HepG2 (cell line): ENCODE results near the gene AP3D1. TPM values are rescaled to one million over a fixed set of nuclear protein-coding genes. Genes with fewer than 3 reads are reported as not detected.

Experiments used
- ATAC-seq: fragments of 200-7000 bp; cut with Tn5 transposase; 3 replicates; pipeline ENCODE4 v1.9.1; 2020; ENCODE audit warnings: mild to moderate bottlenecking, moderate library complexity
- BruUV-seq: library from RNA; stranded (reverse); fragments of 400-500 nt; replicated peaks from 2 replicates; lab custom pipeline; 2021; lab: Mats Ljungman, UMichigan
- CTCF ChIA-PET: fragments of 300-600 bp; formaldehyde crosslinking; extraction: SDS; loops from one replicate; lab custom pipeline; 2021; ENCODE audit warnings: low total read pairs, inconsistent platforms, low intra/inter-chr PET ratio; lab: Yijun Ruan, JAX
- POLR2A ChIA-PET: fragments of 350-600 bp; sonication (Branson Sonifier 250); formaldehyde crosslinking; loops from one replicate; lab custom pipeline; 2020; ENCODE audit warnings: antibody characterized with exemption, inconsistent platforms; lab: Yijun Ruan, JAX
- DNase-seq: peaks from one replicate; pipeline ENCODE4 v3.0.0-alpha.2; 2015; ENCODE audit warnings: low spot score
- FAIRE-seq: peaks from 3 replicates; lab custom pipeline; 2011; peaks lifted over from hg19 to GRCh38; lab: Jason Lieb, UNC
- H2AFZ ChIP-seq: one replicate; pipeline ENCODE4 v1.6.1; 2011; ENCODE audit warnings: low read length, inconsistent platforms
- H3K27ac ChIP-seq: fragments of 300-600 bp; 3 replicates; pipeline ENCODE4 v1.8.0; 2011; ENCODE audit warnings: mixed run types, mild to moderate bottlenecking, mixed read lengths, low read length, inconsistent platforms; ENCODE audit not compliant: insufficient read depth; ENCODE audit errors: extremely low read length
- H3K27me3 ChIP-seq, 2 experiments: fragments of 200-600 bp in 1 of 2; 2 replicates in 1 of 2; 3 replicates in 1 of 2; pipeline versions ENCODE4 v1.6.0 to v1.8.0; 2011; ENCODE audit warnings: low read length in 2 of 2, mild to moderate bottlenecking in 2 of 2, moderate library complexity in 2 of 2, inconsistent platforms in 1 of 2; ENCODE audit not compliant: insufficient read depth in 2 of 2, control insufficient read depth in 1 of 2
- H3K36me3 ChIP-seq, 2 experiments: fragments of 200-600 bp in 1 of 2; replicated peaks in 1 of 2; 2 replicates in 1 of 2; 3 replicates in 1 of 2; pipeline versions ENCODE4 v1.5.1 to v1.8.0; 2011; ENCODE audit warnings: low read length in 2 of 2, inconsistent platforms in 1 of 2; ENCODE audit not compliant: insufficient read depth in 2 of 2, control insufficient read depth in 1 of 2
- H3K4me1 ChIP-seq: 2 replicates; pipeline ENCODE4 v1.5.1; 2012; ENCODE audit warnings: low read length, inconsistent platforms; ENCODE audit not compliant: insufficient read depth
- H3K4me2 ChIP-seq: 2 replicates; pipeline ENCODE4 v1.6.0; 2011; ENCODE audit warnings: low read depth, low read length, inconsistent platforms
- H3K4me3 ChIP-seq, 3 experiments: fragments of 200-600 bp in 1 of 3; sonication (generic), shearing (Covaris generic) in 1 of 3; replicated peaks in 1 of 3; 2 replicates each; pipeline ENCODE4 v1.5.1; 2011 to 2016; ENCODE audit warnings: low read length in 3 of 3, inconsistent platforms in 2 of 3, low read depth in 2 of 3, mild to moderate bottlenecking in 2 of 3, control low read depth in 1 of 3, mixed read lengths in 1 of 3; ENCODE audit not compliant: insufficient read depth in 1 of 3
- H3K79me2 ChIP-seq: one replicate; pipeline ENCODE4 v1.6.1; 2011; ENCODE audit warnings: low read length, inconsistent platforms; ENCODE audit not compliant: insufficient read depth
- H3K9ac ChIP-seq: 2 replicates; pipeline ENCODE4 v1.6.0; 2011; ENCODE audit warnings: mild to moderate bottlenecking, low read depth, low read length, inconsistent platforms; ENCODE audit not compliant: insufficient read depth
- H3K9me3 ChIP-seq: 2 replicates; pipeline ENCODE4 v1.5.1; 2012; ENCODE audit warnings: mild to moderate bottlenecking, low read length
- H4K20me1 ChIP-seq: 2 replicates; pipeline ENCODE4 v1.6.0; 2011; ENCODE audit warnings: inconsistent platforms, mild to moderate bottlenecking, low read length, moderate library complexity; ENCODE audit not compliant: insufficient read depth
- CAMTA2 ChIP-seq: sonication (generic); formaldehyde crosslinking; IDR thresholded peaks from 2 replicates; pipeline ENCODE4 v1.4.0; 2020; ENCODE audit warnings: mild to moderate bottlenecking, missing genetic modification reagents, borderline replicate concordance
- ETV5 ChIP-seq: IDR thresholded peaks from 2 replicates; pipeline ENCODE4 v1.6.1; 2018; ENCODE audit warnings: missing biosample characterization, missing genetic modification reagents, inconsistent platforms, borderline replicate concordance
- FLYWCH1 ChIP-seq: sonication (generic); formaldehyde crosslinking; IDR thresholded peaks from 2 replicates; pipeline ENCODE4 v1.8.1; 2023; ENCODE audit warnings: mild to moderate bottlenecking, missing genetic modification reagents
- HNRNPUL1 ChIP-seq: fragments of 200-400 bp; formaldehyde crosslinking; IDR thresholded peaks from 2 replicates; pipeline ENCODE4 v1.6.1; 2017; ENCODE audit warnings: low read depth, mild to moderate bottlenecking, low read length, moderate library complexity
- IKZF4 ChIP-seq: sonication (generic); formaldehyde crosslinking; IDR thresholded peaks from 2 replicates; pipeline ENCODE4 v1.5.1; 2020; ENCODE audit warnings: borderline replicate concordance, mild to moderate bottlenecking, low read depth, missing genetic modification reagents; ENCODE audit errors: not compliant biosample characterization
- POLR2A ChIP-seq, 2 experiments: IDR thresholded peaks; 2 replicates each; pipeline ENCODE4 v1.6.1; 2011; ENCODE audit warnings: low read depth in 2 of 2, low read length in 2 of 2, mild to moderate bottlenecking in 1 of 2, moderate library complexity in 1 of 2; ENCODE audit not compliant: insufficient read depth in 1 of 2
- RARG ChIP-seq: sonication (generic); formaldehyde crosslinking; IDR thresholded peaks from 2 replicates; pipeline ENCODE4 v1.4.0; 2020; ENCODE audit warnings: low read depth, mild to moderate bottlenecking, missing genetic modification reagents
- SMYD3 ChIP-seq: sonication (generic); formaldehyde crosslinking; IDR thresholded peaks from 2 replicates; pipeline ENCODE4 v1.8.1; 2023; ENCODE audit warnings: mild to moderate bottlenecking, missing genetic modification reagents
- ZNF260 ChIP-seq: sonication (generic); formaldehyde crosslinking; IDR thresholded peaks from 2 replicates; pipeline ENCODE4 v1.4.0; 2020; ENCODE audit warnings: missing genetic modification reagents, low read depth, mild to moderate bottlenecking, borderline replicate concordance
- ZNF431 ChIP-seq: sonication (generic); formaldehyde crosslinking; IDR thresholded peaks from 2 replicates; pipeline ENCODE4 v1.9.0; 2022; ENCODE audit warnings: missing genetic modification reagents, low read depth, mild to moderate bottlenecking, borderline replicate concordance
- ZNF503 ChIP-seq: sonication (generic); formaldehyde crosslinking; IDR thresholded peaks from 2 replicates; pipeline ENCODE4 v1.4.0; 2020; ENCODE audit warnings: missing genetic modification reagents
- ZNF614 ChIP-seq: IDR thresholded peaks from 2 replicates; pipeline ENCODE4 v1.6.1; 2018; ENCODE audit warnings: missing biosample characterization, missing genetic modification reagents, inconsistent platforms, borderline replicate concordance
- WGBS: methylation state at CpG from one replicate; pipeline ENCODE4 v1.1.6; 2017; ENCODE audit warnings: low lambda C conversion rate; 5-methylcytosine and 5-hydroxymethylcytosine counted together
- in situ Hi-C: cut with HindIII; loops from 2 replicates; pipeline ENCODE4 v1.10.0; 2017; ENCODE audit warnings: low pct_unique_long_range_greater_than_20kb; ENCODE audit not compliant: extremely low pct_ligation_motif_present
- intact Hi-C: fragments of 100-400 bp; cut with micrococcal nuclease; formaldehyde crosslinking; loops from one replicate; pipeline ENCODE4 v1.10.0; 2022; ENCODE audit not compliant: unreplicated experiment
- polyA plus RNA-seq, 8 experiments: library from polyadenylated mRNA; depleted of rRNA in 3 of 8; stranded (reverse) in 7 of 8; unstranded in 1 of 8; fragments of >200 nt; fragmentation: Illumina TruSeq in 4 of 8; extraction: Trizol in 4 of 8; gene quantifications; 2 replicates each; pipeline versions ENCODE4 v1.2.1 to v1.2.3, GENCODE V29; 2011 to 2016; ENCODE audit warnings: low read depth in 4 of 8, missing spikeins in 1 of 8, mixed read lengths in 1 of 8; ENCODE audit not compliant: insufficient read depth in 1 of 8
- total RNA-seq, 5 experiments: library from RNA; depleted of rRNA; stranded (reverse); fragments of >200 nt; fragmentation: Illumina TruSeq; extraction: Trizol; gene quantifications; 2 replicates each; pipeline ENCODE4 v1.2.3, GENCODE V29; 2016; ENCODE audit warnings: low read depth in 1 of 5
- TF ChIP-seq, protein P1 (sequence below): sonication (generic); formaldehyde crosslinking; IDR thresholded peaks from 2 replicates; pipeline ENCODE4 v1.5.1; 2020; ENCODE audit warnings: missing genetic modification reagents, mild to moderate bottlenecking, borderline replicate concordance
- TF ChIP-seq, protein P2 (sequence below): sonication (generic); formaldehyde crosslinking; IDR thresholded peaks from 2 replicates; pipeline ENCODE4 v1.5.1; 2020; ENCODE audit warnings: mild to moderate bottlenecking, missing genetic modification reagents, moderate library complexity
- TF ChIP-seq, protein P3 (sequence below): IDR thresholded peaks from 2 replicates; pipeline ENCODE4 v1.6.1; 2016; ENCODE audit warnings: low read depth, borderline replicate concordance

AP3D1 gene
- total and polyA plus RNA-seq, 2 of the 13 experiments (the other 11 are each of a cell fraction or from before 2014, with no cell fraction given), result 68.0 to 82.6 TPM

- Histone ChIP-seq H3K79me2 (no peaks in the 10 kb centered on the region), H3K9ac (peak overlapping the region; percentile 97), H3K4me2 (peak overlapping the region; percentile 91), H3K4me1 (peaks cover 77% of the 10 kb centered on the region), H2AFZ (no peak overlapping the region), H3K9me3 (no peaks in the 10 kb centered on the region), H3K36me3 (no peaks in the 10 kb centered on the region), H3K4me3 (peak overlapping the region; percentile 58 to 84 (median 69)), H3K27ac (peak overlapping the region; percentile 100), H4K20me1 (no peaks in the 10 kb centered on the region), H3K27me3 (no peaks in the 10 kb centered on the region; a peak in 1 of 5 replicates)
- WGBS, result 29% methylated on average over 5 of the region's 10 CpGs
- ChIA-PET POLR2A (interaction anchor here (1.0 to 3.2 kb wide), 6 partner anchors 10 to 46 kb away, joined by 5 to 40 read pairs (median 8); partner anchors contain the start of genes BTBD2 and MKNK2), CTCF (no interaction called here)
- DNase-seq (no peak), ATAC-seq (peak; percentile 0; the same call in 2 of the 3 replicates), FAIRE-seq (no peak)
- BruUV-seq, result no TSS peak
- in situ Hi-C loops (loop anchor here (5.0 to 10.0 kb wide), 2 partner anchors 40 to 128 kb away; no protein-coding TSS in a partner anchor), intact Hi-C loops (no loop called here)
- TF ChIP-seq HNRNPUL1, result no peak
- TF ChIP-seq SMYD3, result no peak
- TF ChIP-seq, protein P1, sequence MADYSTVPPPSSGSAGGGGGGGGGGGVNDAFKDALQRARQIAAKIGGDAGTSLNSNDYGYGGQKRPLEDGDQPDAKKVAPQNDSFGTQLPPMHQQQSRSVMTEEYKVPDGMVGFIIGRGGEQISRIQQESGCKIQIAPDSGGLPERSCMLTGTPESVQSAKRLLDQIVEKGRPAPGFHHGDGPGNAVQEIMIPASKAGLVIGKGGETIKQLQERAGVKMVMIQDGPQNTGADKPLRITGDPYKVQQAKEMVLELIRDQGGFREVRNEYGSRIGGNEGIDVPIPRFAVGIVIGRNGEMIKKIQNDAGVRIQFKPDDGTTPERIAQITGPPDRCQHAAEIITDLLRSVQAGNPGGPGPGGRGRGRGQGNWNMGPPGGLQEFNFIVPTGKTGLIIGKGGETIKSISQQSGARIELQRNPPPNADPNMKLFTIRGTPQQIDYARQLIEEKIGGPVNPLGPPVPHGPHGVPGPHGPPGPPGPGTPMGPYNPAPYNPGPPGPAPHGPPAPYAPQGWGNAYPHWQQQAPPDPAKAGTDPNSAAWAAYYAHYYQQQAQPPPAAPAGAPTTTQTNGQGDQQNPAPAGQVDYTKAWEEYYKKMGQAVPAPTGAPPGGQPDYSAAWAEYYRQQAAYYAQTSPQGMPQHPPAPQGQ, result no peak
- TF ChIP-seq RARG (CRISPR knock-in tag), result no peak
- TF ChIP-seq ETV5 (CRISPR knock-in tag), result no peak
- no peak for TF ChIP-seq ZNF260 (CRISPR knock-in tag)
- no peak for TF ChIP-seq FLYWCH1
- 0 out of 4 replicates have a peak, but pooled peaks of 1 of the 2 experiments have one; percentile 32 for TF ChIP-seq POLR2A (IDR thresholded peaks at IDR 0.05; ENCODE audit: insufficient read depth in 1 of 2, low read depth in 2 of 2, low read length in 2 of 2)
- TF ChIP-seq, protein P2, sequence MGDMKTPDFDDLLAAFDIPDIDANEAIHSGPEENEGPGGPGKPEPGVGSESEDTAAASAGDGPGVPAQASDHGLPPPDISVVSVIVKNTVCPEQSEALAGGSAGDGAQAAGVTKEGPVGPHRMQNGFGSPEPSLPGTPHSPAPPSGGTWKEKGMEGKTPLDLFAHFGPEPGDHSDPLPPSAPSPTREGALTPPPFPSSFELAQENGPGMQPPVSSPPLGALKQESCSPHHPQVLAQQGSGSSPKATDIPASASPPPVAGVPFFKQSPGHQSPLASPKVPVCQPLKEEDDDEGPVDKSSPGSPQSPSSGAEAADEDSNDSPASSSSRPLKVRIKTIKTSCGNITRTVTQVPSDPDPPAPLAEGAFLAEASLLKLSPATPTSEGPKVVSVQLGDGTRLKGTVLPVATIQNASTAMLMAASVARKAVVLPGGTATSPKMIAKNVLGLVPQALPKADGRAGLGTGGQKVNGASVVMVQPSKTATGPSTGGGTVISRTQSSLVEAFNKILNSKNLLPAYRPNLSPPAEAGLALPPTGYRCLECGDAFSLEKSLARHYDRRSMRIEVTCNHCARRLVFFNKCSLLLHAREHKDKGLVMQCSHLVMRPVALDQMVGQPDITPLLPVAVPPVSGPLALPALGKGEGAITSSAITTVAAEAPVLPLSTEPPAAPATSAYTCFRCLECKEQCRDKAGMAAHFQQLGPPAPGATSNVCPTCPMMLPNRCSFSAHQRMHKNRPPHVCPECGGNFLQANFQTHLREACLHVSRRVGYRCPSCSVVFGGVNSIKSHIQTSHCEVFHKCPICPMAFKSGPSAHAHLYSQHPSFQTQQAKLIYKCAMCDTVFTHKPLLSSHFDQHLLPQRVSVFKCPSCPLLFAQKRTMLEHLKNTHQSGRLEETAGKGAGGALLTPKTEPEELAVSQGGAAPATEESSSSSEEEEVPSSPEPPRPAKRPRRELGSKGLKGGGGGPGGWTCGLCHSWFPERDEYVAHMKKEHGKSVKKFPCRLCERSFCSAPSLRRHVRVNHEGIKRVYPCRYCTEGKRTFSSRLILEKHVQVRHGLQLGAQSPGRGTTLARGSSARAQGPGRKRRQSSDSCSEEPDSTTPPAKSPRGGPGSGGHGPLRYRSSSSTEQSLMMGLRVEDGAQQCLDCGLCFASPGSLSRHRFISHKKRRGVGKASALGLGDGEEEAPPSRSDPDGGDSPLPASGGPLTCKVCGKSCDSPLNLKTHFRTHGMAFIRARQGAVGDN (CRISPR knock-in tag), result 0 out of 2 replicates have a peak, but pooled peaks have one; percentile 12
- TF ChIP-seq CAMTA2 (CRISPR knock-in tag), result no peak
- TF ChIP-seq ZNF503 (CRISPR knock-in tag), result no peak
- TF ChIP-seq ZNF614, result no peak
- TF ChIP-seq ZNF431 (CRISPR knock-in tag), result no peak
- TF ChIP-seq, protein P3, sequence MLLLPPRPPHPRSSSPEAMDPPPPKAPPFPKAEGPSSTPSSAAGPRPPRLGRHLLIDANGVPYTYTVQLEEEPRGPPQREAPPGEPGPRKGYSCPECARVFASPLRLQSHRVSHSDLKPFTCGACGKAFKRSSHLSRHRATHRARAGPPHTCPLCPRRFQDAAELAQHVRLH, result no peak
- TF ChIP-seq IKZF4 (CRISPR knock-in tag), result peak; percentile 15
These were observed 89.0 kb downstream of the AP3D1 start for GRCh38 chr19:2062389-2062729.
